Measurements from ENCODE around the gene MGLL.

The MGLL gene

GRCh38 chr3:127755305-127755681, 67.0 kb downstream of the MGLL start:
- no peak overlapping the region for H3K27ac ChIP-seq (ENCODE audit: low read depth, low read length)
- no peaks in the 10 kb centered on the region for H3K79me2 ChIP-seq (ENCODE audit: control insufficient read depth, insufficient read depth, low read length, unreplicated experiment)

DNA sequence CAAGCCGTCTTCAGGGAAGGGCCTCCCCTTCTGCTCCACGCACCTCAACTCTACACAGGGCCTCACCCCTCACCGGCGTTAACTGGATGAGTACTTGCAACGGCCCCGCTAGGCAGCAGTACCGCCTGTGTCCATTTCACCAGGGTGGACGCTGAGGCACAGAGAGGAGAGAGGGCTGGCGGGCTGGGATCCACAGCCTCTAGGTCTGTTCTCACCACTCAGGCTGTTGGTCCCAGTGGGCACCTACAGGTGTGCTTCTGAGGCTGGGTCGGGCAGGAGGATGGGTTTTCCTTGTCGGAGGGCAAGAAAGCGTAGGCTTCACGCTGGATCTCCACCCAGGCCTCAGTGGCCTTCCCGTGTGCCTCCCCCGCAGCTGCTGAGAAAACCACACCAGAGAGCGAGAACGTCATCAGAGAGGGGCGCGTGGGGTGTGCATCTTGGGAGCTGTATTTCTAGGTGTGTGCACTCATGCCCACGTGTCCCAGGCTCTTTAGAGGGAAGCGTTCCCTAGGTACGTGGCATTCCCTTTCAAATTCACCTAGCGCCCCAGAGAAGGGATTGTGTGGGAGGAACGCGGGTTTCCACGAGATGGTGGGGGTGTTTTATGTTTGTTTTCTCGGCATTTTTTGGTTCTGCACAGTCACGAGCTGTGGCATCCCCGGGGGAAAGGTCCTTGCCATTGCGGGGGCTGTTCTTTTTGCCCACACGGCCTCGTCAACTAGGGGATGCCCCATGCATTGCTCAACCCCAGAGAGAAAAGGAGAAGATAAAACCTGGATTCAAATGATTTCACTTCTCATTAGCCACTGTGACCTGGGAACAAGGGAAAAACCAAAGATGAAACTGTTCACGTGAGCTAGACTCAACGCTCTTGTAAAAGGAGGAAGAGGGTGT, 67.7 kb downstream of the MGLL start:
- Histone ChIP-seq H3K79me2 (ENCODE audit: control insufficient read depth, insufficient read depth, low read length, unreplicated experiment) (peaks cover 2% of the 10 kb centered on the region), H3K27me3 (ENCODE audit: insufficient read depth, low read length) (no peaks in the 10 kb centered on the region), H3K4me1 (ENCODE audit: control insufficient read depth, insufficient read depth, low read length, unreplicated experiment) (peaks cover 21% of the 10 kb centered on the region), H2AFZ (ENCODE audit: low read length, unreplicated experiment) (no peak overlapping the region), H3K36me3 (ENCODE audit: insufficient read depth, low read length) (no peaks in the 10 kb centered on the region), H3K27ac (ENCODE audit: low read depth, low read length) (no peak overlapping the region), H3K4me3 (ENCODE audit: low read depth, low read length) (no peak overlapping the region)

More at GRCh38 chr3:127755305-127755681, 67.0 kb downstream of the MGLL start:
- Histone ChIP-seq H3K4me1 (ENCODE audit: control insufficient read depth, insufficient read depth, low read length, unreplicated experiment) (peaks cover 15% of the 10 kb centered on the region), H2AFZ (ENCODE audit: low read length, unreplicated experiment) (no peak overlapping the region), H3K36me3 (ENCODE audit: insufficient read depth, low read length) (no peaks in the 10 kb centered on the region), H3K4me3 (ENCODE audit: low read depth, low read length) (no peak overlapping the region), H3K27me3 (ENCODE audit: insufficient read depth, low read length) (no peaks in the 10 kb centered on the region)

DNA sequence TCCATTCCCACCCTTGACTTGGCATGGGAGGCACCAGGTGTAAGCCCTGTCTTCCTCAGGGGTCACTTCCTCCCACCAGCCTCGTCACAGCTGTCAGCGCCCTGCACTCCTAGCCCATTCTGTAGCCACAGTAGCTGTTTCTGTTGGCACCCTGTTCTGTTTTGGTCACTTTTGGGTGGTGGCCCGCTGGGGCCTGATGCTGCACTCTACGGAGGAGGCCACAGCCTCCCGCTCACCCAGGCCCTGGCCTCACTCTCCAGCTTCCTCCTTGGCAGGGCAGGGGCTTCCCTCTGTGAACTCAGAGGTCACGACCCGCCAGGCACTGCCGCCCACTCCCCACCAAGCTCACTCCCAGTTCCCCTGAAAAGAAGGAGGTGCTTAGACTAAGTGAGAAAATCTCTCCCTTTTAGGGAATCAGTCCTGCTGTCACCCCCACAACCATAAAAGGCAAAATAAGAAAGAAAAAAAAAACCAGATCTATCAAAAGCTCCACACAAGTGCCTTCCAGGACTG, 68.4 kb downstream of the MGLL start:
- Histone ChIP-seq H3K4me1 (ENCODE audit: control insufficient read depth, insufficient read depth, low read length, unreplicated experiment) (peaks cover 28% of the 10 kb centered on the region), H3K4me3 (ENCODE audit: low read depth, low read length) (no peak overlapping the region), H3K27ac (ENCODE audit: low read depth, low read length) (no peak overlapping the region), H3K27me3 (ENCODE audit: insufficient read depth, low read length) (no peaks in the 10 kb centered on the region), H3K79me2 (ENCODE audit: control insufficient read depth, insufficient read depth, low read length, unreplicated experiment) (peaks cover 2% of the 10 kb centered on the region), H3K36me3 (ENCODE audit: insufficient read depth, low read length) (no peaks in the 10 kb centered on the region), H2AFZ (ENCODE audit: low read length, unreplicated experiment) (no peak overlapping the region)

DNA sequence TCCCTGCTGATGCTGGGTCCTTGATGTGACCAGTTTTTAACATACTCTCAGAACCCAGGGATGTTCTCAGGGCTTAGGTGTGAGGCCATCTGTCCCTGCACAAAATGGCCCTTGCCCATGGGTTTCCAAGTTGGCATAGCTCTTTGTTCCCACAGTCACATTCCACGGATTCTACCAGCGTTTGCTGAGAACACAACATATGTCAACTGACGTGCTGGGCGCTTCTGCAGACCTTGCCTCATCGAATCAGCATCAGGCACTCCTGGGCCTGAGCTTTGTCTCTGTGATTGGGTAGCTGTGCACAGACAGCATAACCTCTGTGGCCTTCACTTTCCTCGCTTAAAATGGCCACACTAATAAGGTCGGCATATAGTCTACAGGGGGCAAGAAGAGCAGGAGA, 69.0 kb downstream of the MGLL start:
- Histone ChIP-seq H3K36me3 (ENCODE audit: insufficient read depth, low read length) (no peaks in the 10 kb centered on the region), H2AFZ (ENCODE audit: low read length, unreplicated experiment) (no peak overlapping the region), H3K4me1 (ENCODE audit: control insufficient read depth, insufficient read depth, low read length, unreplicated experiment) (peaks cover 34% of the 10 kb centered on the region), H3K27me3 (ENCODE audit: insufficient read depth, low read length) (no peaks in the 10 kb centered on the region), H3K79me2 (ENCODE audit: control insufficient read depth, insufficient read depth, low read length, unreplicated experiment) (peaks cover 2% of the 10 kb centered on the region), H3K27ac (ENCODE audit: low read depth, low read length) (no peak overlapping the region), H3K4me3 (ENCODE audit: low read depth, low read length) (no peak overlapping the region)

DNA sequence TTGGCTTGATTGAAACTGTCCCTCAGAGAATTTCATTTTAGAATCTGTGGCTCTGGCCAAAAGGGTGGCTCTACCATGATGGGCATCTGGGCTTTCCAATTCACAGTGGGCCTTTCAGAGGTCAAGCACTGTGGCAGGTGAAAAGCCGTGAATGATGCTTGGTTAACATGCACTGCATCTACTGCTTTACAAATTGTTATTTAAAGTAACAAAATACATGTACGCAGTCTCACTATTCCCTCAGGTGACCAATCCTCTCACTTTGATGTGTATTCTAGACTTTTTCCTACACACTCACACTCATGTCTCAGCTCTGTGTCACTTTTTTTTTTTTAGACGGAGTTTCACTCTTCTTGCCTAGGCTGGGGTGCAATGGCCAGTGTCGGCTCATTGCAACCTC, 70.5 kb downstream of the MGLL start:
- Histone ChIP-seq H3K27ac (ENCODE audit: low read depth, low read length) (no peak overlapping the region), H3K4me3 (ENCODE audit: low read depth, low read length) (no peak overlapping the region), H3K36me3 (ENCODE audit: insufficient read depth, low read length) (no peaks in the 10 kb centered on the region), H3K79me2 (ENCODE audit: control insufficient read depth, insufficient read depth, low read length, unreplicated experiment) (peaks cover 6% of the 10 kb centered on the region), H3K27me3 (ENCODE audit: insufficient read depth, low read length) (no peaks in the 10 kb centered on the region), H3K4me1 (ENCODE audit: control insufficient read depth, insufficient read depth, low read length, unreplicated experiment) (peaks cover 50% of the 10 kb centered on the region), H2AFZ (ENCODE audit: low read length, unreplicated experiment) (no peak overlapping the region)

- Histone ChIP-seq H3K79me2 (ENCODE audit: control insufficient read depth, insufficient read depth, low read length, unreplicated experiment) (peaks cover 6% of the 10 kb centered on the region), H3K4me1 (ENCODE audit: control insufficient read depth, insufficient read depth, low read length, unreplicated experiment) (peaks cover 53% of the 10 kb centered on the region), H3K27me3 (ENCODE audit: insufficient read depth, low read length) (no peaks in the 10 kb centered on the region), H3K27ac (ENCODE audit: low read depth, low read length) (peak overlapping the region; percentile 78; the same call in 1 of the 2 replicates), H3K36me3 (ENCODE audit: insufficient read depth, low read length) (no peaks in the 10 kb centered on the region), H3K4me3 (ENCODE audit: low read depth, low read length) (no peak overlapping the region), H2AFZ (ENCODE audit: low read length, unreplicated experiment) (no peak overlapping the region)
Observed at GRCh38 chr3:127751163-127751621, 71.1 kb downstream of the MGLL start.

DNA sequence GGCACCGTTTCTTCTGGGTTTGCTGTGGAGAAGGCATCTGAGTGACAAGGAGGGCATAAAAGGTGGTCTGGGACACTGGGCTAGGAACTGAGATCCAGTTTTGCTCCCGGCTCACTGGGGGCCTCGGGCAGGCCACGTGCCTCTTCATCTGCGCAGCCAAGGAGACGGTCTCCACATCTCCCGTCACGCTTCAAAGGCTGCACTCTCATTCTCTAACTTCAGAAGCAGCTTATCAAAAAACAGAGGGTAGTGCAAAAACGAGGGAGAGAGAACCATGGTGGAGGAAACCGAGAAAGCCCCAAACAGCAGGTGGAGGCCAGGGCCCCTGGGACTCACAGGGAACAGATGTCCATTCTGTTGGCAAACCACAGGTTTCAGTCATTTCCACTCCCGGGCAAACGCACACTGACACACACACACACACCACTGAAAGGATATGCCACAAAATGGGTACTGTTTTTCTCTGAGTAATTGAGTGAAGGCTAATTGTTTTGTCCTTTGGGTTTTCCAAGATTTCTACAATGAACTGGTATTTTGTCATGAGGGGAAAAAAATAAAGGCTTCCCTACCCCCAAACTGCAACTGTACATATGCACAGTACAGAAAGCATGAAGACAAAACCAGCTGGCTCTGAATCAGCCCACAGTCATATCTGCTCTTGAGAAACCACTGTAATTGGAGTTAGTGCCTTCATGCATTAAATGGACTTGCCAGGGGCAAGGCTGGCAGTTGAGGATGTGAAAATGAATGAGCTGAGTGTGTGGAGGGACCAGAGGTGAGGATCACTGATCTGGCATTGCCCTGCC, 71.9 kb downstream of the MGLL start:
- Histone ChIP-seq H3K79me2 (ENCODE audit: control insufficient read depth, insufficient read depth, low read length, unreplicated experiment) (peaks cover 6% of the 10 kb centered on the region), H3K36me3 (ENCODE audit: insufficient read depth, low read length) (no peaks in the 10 kb centered on the region), H2AFZ (ENCODE audit: low read length, unreplicated experiment) (no peak overlapping the region), H3K27me3 (ENCODE audit: insufficient read depth, low read length) (no peaks in the 10 kb centered on the region), H3K4me3 (ENCODE audit: low read depth, low read length) (no peak overlapping the region; the same call in 1 of the 2 replicates), H3K4me1 (ENCODE audit: control insufficient read depth, insufficient read depth, low read length, unreplicated experiment) (peaks cover 53% of the 10 kb centered on the region), H3K27ac (ENCODE audit: low read depth, low read length) (peak overlapping the region; percentile 78)

GRCh38 chr3:127749787-127750225, 72.5 kb downstream of the MGLL start:
- Histone ChIP-seq H3K27me3 (ENCODE audit: insufficient read depth, low read length) (no peaks in the 10 kb centered on the region), H3K36me3 (ENCODE audit: insufficient read depth, low read length) (no peaks in the 10 kb centered on the region), H3K4me3 (ENCODE audit: low read depth, low read length) (no peak overlapping the region; the same call in 1 of the 2 replicates), H2AFZ (ENCODE audit: low read length, unreplicated experiment) (no peak overlapping the region), H3K79me2 (ENCODE audit: control insufficient read depth, insufficient read depth, low read length, unreplicated experiment) (peaks cover 6% of the 10 kb centered on the region), H3K27ac (ENCODE audit: low read depth, low read length) (peak overlapping the region; percentile 78), H3K4me1 (ENCODE audit: control insufficient read depth, insufficient read depth, low read length, unreplicated experiment) (peaks cover 53% of the 10 kb centered on the region)

DNA sequence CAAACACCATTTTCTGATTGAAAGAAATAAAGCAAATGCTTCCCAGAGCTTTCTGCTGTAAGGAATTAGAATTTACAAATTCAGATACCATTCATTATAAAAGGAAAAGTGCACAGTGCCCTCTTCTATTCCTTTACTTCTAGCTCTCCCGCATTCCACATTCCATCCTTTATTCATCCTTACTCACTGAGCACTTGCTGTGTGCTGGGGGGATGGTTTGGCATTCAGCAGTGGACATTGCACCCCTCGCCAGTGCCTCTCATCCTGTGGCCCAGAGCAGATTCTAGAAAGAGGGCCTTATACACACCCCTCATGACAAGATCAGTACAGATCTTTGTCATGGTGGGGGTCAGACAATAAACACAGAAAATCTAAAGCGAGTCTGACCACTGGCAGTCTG, 73.0 kb downstream of the MGLL start:
- Histone ChIP-seq H3K27ac (ENCODE audit: low read depth, low read length) (peak overlapping the region; percentile 78; the same call in 1 of the 2 replicates), H3K4me1 (ENCODE audit: control insufficient read depth, insufficient read depth, low read length, unreplicated experiment) (peaks cover 53% of the 10 kb centered on the region), H2AFZ (ENCODE audit: low read length, unreplicated experiment) (no peak overlapping the region)

DNA sequence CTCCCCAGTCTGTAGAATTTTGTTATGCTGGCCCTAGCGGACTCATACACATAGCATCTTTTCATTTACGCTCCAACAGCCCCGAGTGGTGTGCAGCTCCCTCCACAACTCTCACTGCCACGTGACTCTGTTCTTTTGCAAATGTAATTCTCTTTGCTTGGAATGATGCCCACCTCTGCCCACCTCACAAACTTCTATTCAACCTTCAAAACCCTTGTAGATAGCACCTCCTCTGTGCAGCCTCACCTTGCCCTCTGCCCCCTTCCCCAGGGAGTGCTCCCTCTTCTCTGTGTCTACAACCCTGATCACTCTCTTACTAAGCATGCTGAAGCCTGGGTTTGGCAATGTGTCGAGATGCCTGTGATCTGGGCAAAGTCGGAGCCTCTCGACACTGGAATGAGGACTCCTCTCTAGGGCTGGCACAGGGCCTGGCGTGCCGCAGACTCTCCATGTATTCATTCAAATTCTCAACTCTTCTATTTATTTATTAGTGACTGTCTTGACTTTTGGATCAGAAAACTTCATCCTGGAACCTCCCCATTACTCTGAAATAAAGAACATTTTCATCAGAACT, 73.5 kb downstream of the MGLL start:
- H3K27ac ChIP-seq (ENCODE audit: low read depth, low read length) = peak overlapping the region; percentile 71
- H3K4me3 ChIP-seq (ENCODE audit: low read depth, low read length) = 0 out of 2 replicates have a peak overlapping the region, but pooled peaks have one; percentile 13
- H3K27me3 ChIP-seq (ENCODE audit: insufficient read depth, low read length) = no peaks in the 10 kb centered on the region
- no peak overlapping the region for H2AFZ ChIP-seq (ENCODE audit: low read length, unreplicated experiment)
- H3K36me3 ChIP-seq (ENCODE audit: insufficient read depth, low read length) = no peaks in the 10 kb centered on the region
- H3K79me2 ChIP-seq (ENCODE audit: control insufficient read depth, insufficient read depth, low read length, unreplicated experiment) = peaks cover 6% of the 10 kb centered on the region
- peaks cover 53% of the 10 kb centered on the region for H3K4me1 ChIP-seq (ENCODE audit: control insufficient read depth, insufficient read depth, low read length, unreplicated experiment)

More for the DNA sequence above, 73.0 kb downstream of the MGLL start:
- H3K27me3 ChIP-seq (ENCODE audit: insufficient read depth, low read length) = no peaks in the 10 kb centered on the region
- H3K79me2 ChIP-seq (ENCODE audit: control insufficient read depth, insufficient read depth, low read length, unreplicated experiment) = peaks cover 6% of the 10 kb centered on the region
- H3K4me3 ChIP-seq (ENCODE audit: low read depth, low read length) = no peak overlapping the region
- H3K36me3 ChIP-seq (ENCODE audit: insufficient read depth, low read length) = no peaks in the 10 kb centered on the region

Measured in ACC112 (cell line).